Thyroid gland (tissue), 4 donors: ENCODE results near the gene DNAAF8.

Experiments used
- POLR2A ChIP-seq, 2 donors: fragments of 450-650 bp; IDR thresholded peaks; one replicate each; pipeline ENCODE4 v1.6.1; 2017; ENCODE audit warnings: antibody characterized with exemption in 2 of 2, mild to moderate bottlenecking in 2 of 2, moderate library complexity in 1 of 2
- TF ChIP-seq, protein P1 (sequence below), 6 experiments: fragments of 200-600 bp in 3 of 6; fragments of 450-650 bp in 3 of 6; sonication (generic) in 3 of 6; IDR thresholded peaks; one replicate each; pipeline ENCODE4 v1.5.1; 2016 to 2019; ENCODE audit warnings: antibody characterized with exemption in 6 of 6, mild to moderate bottlenecking in 2 of 6, inconsistent platforms in 1 of 6, moderate library complexity in 1 of 6

DNA sequence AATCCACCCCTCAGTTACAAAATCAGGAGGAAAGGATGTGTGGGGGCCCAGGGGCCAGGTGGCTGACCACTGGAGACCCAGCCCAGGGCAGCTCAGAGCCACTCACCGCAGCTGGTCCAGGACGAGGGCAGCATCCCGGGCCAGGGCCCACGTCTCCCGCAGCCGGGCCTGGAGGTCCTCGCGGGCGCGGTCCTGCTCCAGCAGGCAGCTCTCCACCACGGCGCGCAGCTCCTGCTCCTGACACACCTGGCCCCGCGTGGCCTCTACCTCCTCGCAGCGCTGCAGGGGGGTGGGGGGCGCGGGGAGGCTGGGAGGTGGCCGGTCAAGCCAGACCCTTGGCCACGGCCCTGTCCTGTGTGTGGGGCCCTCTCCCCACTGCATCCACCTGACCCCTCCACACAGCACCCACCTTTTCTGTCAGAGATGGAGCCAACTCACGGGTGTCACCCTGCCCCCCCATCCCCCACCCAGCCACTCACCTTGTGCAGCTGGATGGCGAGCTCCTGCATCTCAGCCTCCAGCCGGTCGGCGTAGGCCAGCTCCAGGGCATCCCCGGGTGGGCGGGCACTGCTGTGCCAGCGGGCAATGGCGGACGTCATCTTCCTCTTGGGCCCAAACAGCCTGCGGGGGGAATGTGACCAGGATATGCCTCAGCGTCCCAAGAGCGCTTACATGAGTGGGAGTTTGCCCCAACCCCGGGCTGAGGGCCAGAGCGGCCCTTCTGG, 35.9 kb upstream of the DNAAF8 start:
- TF ChIP-seq, protein P1, sequence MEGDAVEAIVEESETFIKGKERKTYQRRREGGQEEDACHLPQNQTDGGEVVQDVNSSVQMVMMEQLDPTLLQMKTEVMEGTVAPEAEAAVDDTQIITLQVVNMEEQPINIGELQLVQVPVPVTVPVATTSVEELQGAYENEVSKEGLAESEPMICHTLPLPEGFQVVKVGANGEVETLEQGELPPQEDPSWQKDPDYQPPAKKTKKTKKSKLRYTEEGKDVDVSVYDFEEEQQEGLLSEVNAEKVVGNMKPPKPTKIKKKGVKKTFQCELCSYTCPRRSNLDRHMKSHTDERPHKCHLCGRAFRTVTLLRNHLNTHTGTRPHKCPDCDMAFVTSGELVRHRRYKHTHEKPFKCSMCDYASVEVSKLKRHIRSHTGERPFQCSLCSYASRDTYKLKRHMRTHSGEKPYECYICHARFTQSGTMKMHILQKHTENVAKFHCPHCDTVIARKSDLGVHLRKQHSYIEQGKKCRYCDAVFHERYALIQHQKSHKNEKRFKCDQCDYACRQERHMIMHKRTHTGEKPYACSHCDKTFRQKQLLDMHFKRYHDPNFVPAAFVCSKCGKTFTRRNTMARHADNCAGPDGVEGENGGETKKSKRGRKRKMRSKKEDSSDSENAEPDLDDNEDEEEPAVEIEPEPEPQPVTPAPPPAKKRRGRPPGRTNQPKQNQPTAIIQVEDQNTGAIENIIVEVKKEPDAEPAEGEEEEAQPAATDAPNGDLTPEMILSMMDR (IDR thresholded peaks at IDR 0.05), result no peak
- no peak for TF ChIP-seq POLR2A (IDR thresholded peaks at IDR 0.05)
